GM06990 (cell line): ENCODE results near the gene NFYA.

Experiments used
- DNase-seq: peaks from one replicate; pipeline ENCODE4 v3.0.0-alpha.2; 2011; ENCODE audit not compliant: insufficient read length; ENCODE audit errors: extremely low read depth
- H3K27me3 ChIP-seq: replicated peaks from 2 replicates; pipeline ENCODE4 v1.6.0; 2011; ENCODE audit warnings: low read length; ENCODE audit not compliant: control insufficient read depth, insufficient read depth
- H3K36me3 ChIP-seq: 2 replicates; pipeline ENCODE4 v1.5.1; 2011; ENCODE audit warnings: low read length; ENCODE audit not compliant: control insufficient read depth, insufficient read depth
- H3K4me3 ChIP-seq: replicated peaks from 2 replicates; pipeline ENCODE4 v1.5.1; 2011; ENCODE audit warnings: low read depth, mild to moderate bottlenecking, control low read depth, low read length
- CTCF ChIP-seq: IDR thresholded peaks from 2 replicates; pipeline ENCODE4 v1.5.1; 2011; ENCODE audit warnings: low read length, control low read depth, mild to moderate bottlenecking, inconsistent platforms; ENCODE audit not compliant: insufficient read depth, poor library complexity, severe bottlenecking

The NFYA gene

DNA sequence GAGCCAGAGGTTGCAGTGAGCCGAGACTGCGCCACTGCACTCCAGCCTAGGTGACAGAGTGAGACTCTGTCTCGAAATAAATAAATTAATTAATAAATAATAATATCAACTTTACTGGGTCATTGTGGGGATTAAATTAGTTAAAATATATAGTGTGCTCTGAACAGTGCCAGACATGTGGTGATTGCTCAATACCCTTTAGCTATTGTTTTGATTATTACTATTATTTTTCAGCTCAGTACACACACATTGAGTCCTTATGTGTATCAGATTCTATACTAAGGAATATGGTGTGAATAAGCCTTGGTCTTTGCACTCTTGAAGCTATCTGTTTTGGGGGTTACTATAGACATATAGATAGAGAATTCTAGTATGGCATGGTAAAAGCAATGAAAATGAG is 52.5 kb downstream of the NFYA start:
- Histone ChIP-seq H3K36me3 (no peaks in the 10 kb centered on the region), H3K27me3 (no peaks in the 10 kb centered on the region), H3K4me3 (no peak overlapping the region)
- no peak for DNase-seq
- TF ChIP-seq CTCF, result no peak

GRCh38 chr6:41132254-41132653 is 59.5 kb downstream of the NFYA start:
- no peak for TF ChIP-seq CTCF
- Histone ChIP-seq H3K27me3 (no peaks in the 10 kb centered on the region), H3K36me3 (no peaks in the 10 kb centered on the region), H3K4me3 (no peak overlapping the region)
- DNase-seq, result no peak

DNA sequence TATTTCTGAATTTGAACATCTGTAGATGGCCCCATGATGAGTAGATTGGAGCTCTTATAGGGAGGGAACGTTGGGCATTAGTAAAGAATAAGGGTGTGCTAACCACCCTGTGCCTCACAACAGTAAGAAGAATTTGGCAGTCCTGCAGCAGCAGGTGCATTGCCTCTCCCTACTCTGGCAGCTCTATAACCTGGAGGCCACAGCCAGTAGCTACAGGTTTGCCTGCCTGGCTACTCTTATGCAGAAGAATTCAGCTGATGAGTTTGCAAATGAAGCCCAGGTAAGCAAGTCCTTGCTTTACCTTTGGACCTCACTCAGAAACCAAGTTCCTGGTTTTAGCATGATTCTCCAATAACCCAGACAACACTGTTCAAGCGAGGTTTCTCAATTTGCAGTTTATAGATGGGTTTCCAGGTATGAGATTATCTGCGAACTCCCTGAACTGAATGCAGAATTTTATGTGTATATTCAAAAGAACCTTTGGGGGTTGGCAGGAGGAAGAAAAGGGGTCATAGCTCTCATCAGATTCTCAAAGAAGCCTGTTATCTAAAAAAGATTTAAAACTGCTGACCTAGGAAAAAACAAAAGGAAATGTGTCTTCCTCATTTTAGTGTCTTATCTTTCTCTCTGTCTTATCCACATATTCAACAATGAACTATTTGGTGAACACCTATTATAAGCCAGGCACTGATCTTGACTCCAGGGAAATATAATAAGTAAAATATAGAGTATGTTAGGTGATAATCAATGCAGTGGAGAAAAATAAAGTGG is 62.5 kb downstream of the NFYA start:
- no peak for TF ChIP-seq CTCF
- Histone ChIP-seq H3K36me3 (no peaks in the 10 kb centered on the region), H3K4me3 (no peak overlapping the region), H3K27me3 (no peaks in the 10 kb centered on the region)
- no peak for DNase-seq

- DNase-seq, result no peak
- Histone ChIP-seq H3K4me3 (no peak overlapping the region), H3K27me3 (no peaks in the 10 kb centered on the region), H3K36me3 (no peaks in the 10 kb centered on the region)
- TF ChIP-seq CTCF, result no peak
Measured at GRCh38 chr6:41136911-41137310, 64.1 kb downstream of the NFYA start.

DNA sequence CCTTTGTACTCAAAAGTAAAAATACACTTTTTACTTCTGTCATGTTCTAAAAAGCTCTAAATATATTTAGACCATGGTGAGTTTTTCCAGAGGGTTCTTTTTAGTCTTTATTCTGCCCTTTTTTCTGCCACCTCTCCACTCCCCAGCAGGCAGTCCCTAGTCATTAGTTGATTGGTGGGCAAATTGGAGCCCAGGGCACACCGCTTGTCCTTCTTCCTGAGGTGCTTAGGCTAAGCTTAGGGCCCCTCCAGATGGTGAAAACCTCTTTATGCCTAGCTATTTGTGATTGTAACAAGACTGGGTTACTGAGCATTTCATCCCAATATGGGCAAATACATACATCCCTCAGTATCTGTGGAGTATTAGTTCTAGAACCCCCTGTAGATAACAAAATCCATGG is 75.1 kb downstream of the NFYA start:
- Histone ChIP-seq H3K4me3 (no peak overlapping the region), H3K36me3 (no peaks in the 10 kb centered on the region), H3K27me3 (no peaks in the 10 kb centered on the region)
- no peak for TF ChIP-seq CTCF
- DNase-seq, result no peak
